ENCODE results near the gene PROS1.
"Not testable (repeated sequence)": the region's sequence is repeated elsewhere in the genome, so short reads cannot be mapped to it uniquely, and the experiment has no call there.

Gene PROS1

DNA sequence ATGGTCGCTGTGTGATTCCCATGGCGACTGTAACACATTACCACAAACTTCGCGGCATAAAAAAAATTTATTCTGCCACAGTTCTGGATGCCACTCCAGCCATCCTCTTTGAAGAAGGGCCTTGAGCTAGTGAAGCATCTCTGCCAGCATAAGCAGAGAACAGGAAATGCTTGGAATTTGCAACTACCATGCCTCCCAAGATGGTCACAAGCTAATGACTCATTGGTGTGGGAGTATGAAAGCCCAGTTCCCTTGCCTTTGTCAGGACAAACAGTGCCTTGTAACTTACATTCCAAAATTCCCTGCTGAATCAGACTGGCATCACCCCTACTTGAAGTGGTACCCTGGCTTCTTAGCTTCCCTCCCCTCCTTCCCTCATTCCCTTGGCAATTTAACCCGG, 129.7 kb downstream of the PROS1 start:
- H3K4me2 ChIP-seq: no peak overlapping the region
- H3K36me3 ChIP-seq: no peaks in the 10 kb centered on the region

DNA sequence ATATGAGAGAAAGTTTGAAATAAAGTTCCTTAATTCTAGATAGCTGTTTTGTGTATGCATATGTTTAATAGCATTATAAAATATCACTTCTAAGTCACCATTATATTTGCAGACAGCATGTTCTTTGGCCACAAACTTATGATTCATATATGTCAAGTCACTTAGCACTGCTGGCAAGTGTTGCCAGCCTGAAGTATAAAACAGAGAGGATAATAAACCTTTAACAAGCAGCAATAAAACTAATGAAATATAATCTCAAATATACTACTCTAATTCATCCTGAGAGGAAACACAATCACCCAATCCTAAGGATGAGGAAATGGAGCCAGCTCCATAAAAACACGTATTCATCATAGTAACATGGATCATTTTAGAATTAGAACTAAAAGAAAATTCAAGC, 134.5 kb downstream of the PROS1 start:
- H3K4me2 ChIP-seq, H4K20me1 ChIP-seq, H3K27ac ChIP-seq, H3K4me3 ChIP-seq, H3K9me3 ChIP-seq, H3K36me3 ChIP-seq, H3K27me3 ChIP-seq, H3K4me1 ChIP-seq, H3K9ac ChIP-seq: not testable (repeated sequence)

More for the DNA sequence above, 129.7 kb downstream of the PROS1 start:
- H4K20me1 ChIP-seq: no peaks in the 10 kb centered on the region
- no peaks in the 10 kb centered on the region for H3K9me3 ChIP-seq
- no peak overlapping the region for H3K9ac ChIP-seq
- no peak overlapping the region for H3K4me3 ChIP-seq
- no peaks in the 10 kb centered on the region for H3K27me3 ChIP-seq
- no peak for TF ChIP-seq Cebpa-rat (IDR thresholded peaks at IDR 0.05)
- no peaks in the 10 kb centered on the region for H3K4me1 ChIP-seq
- no peak overlapping the region for H3K27ac ChIP-seq

Data from BLaER1 (cell line).